HG03159 (cell line): Measurements from ENCODE around the gene DAPK3.

Experiments
- ATAC-seq: cut with Tn5 transposase; IDR thresholded peaks from one replicate; pipeline ENCODE4 v1.9.1; 2021; ENCODE audit warnings: mild to moderate bottlenecking, moderate library complexity; ENCODE audit not compliant: unreplicated experiment

Gene DAPK3

DNA sequence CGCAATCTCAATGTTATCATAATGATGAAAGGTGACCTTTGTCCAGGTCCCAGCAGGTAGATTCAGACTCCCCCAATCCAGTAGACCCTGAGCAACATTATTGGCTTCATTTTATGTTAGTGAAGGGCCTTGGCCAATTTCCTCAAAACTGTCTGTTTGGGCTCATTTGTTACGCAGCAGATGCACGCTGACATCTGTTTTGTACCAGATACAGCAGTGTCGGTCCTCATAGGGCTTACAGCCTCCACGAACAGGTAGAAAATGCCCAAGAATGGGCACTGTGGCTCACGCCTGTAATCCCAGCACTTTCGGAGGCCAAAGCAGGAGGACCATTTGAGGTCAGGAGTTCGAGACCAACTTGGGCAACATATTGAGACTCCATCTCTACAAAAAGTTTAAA is 51.1 kb downstream of the DAPK3 start:
- ATAC-seq, result no peak

DNA sequence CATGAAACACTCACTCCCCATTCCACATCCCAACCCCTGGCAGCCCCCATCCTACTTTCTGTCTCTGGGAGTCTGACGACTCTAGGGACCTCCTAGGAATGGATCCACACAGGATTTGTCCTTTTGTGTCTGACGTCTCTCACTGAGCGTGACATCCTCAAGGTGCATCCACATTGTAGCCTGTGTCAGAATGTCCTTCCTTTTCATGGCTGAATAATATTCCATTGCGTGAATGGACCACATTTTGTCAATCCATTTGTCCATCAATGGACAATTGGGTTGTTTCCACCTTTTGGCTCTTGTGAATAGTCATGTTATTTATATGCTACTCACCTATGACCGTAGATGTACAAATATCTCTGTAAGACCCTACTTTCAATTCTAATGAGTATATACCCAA is 54.9 kb downstream of the DAPK3 start:
- no peak for ATAC-seq

DNA sequence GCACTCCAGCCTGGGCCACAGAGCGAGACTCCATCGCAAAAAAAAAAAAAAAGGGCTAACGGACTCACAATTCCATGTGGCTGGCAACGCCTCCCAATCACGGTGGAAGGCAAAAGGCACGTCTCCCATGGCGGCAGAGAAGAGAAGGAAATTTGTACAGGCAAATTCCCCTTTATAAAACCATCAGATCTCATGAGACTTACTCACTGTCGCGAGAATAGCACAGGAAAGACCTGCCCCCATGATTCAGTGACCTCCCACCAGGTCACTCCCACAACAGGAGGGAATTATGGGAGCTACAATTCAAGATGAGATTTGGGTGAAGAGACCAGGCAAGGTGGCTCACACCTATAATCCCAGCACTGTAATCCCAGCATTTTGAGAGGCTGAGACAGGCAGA is 56.7 kb downstream of the DAPK3 start:
- no peak for ATAC-seq

DNA sequence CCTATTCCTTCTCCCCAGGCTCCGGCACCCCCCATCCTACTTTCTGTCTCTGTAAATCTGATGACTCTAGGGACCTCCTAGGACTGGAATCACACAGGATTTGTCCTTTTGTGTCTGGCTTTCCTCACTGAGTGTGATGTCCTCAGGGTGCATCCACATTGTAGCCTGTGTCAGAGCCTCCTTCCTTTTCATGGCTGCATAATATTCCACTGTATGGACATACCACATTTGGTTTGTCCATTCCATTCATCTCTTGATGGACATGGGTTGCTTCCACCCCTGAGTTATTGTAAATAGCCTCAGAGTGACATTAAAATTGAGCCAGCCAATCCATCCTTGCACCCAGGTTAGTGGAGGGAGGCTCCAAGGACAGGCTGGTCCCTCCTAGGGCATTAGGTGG is 60.8 kb downstream of the DAPK3 start:
- no peak for ATAC-seq
